Endothelial cell of umbilical vein (primary cell): ENCODE data around the gene KIZ. TPM values are rescaled to one million over a fixed set of nuclear protein-coding genes. Genes with fewer than 3 reads are reported as not detected.
A peak's percentile ranks its signal among the peaks of the same experiment; 100 is the strongest.

Experiments
- BruUV-seq: library from RNA; stranded (reverse); fragments of 400-500 nt; replicated peaks from 2 replicates; lab custom pipeline; 2021; lab: Mats Ljungman, UMichigan
- CTCF ChIA-PET: fragments of 300-600, 350-600 bp; sonication (Branson Sonifier 250); formaldehyde crosslinking; loops from one replicate; lab custom pipeline; 2021; ENCODE audit warnings: antibody characterized with exemption, inconsistent platforms; lab: Charles Lee
- POLR2A ChIA-PET: fragments of 300-600, 350-600 bp; sonication (Branson Sonifier 250); formaldehyde crosslinking; loops from one replicate; lab custom pipeline; 2021; ENCODE audit warnings: antibody characterized with exemption, inconsistent platforms; lab: Charles Lee
- DNase-seq: peaks from one replicate; pipeline ENCODE4 v3.0.0-alpha.2; 2011; ENCODE audit warnings: low read depth, low spot score
- FAIRE-seq: peaks from 2 replicates; lab custom pipeline; 2011; peaks lifted over from hg19 to GRCh38; lab: Jason Lieb, UNC
- H2AFZ ChIP-seq: 2 replicates; pipeline ENCODE4 v1.6.0; 2012; ENCODE audit warnings: low read depth, low read length, control low read depth, inconsistent platforms
- H3K27ac ChIP-seq: 2 replicates; pipeline ENCODE4 v1.5.1; 2011; ENCODE audit warnings: low read depth, mild to moderate bottlenecking, control low read depth, low read length, moderate library complexity; ENCODE audit not compliant: insufficient read depth
- H3K27me3 ChIP-seq, 2 experiments: 2 replicates each; pipeline versions ENCODE4 v1.6.0 to v1.6.1; 2011; ENCODE audit warnings: low read length in 2 of 2, mixed read lengths in 1 of 2; ENCODE audit not compliant: control insufficient read depth in 2 of 2, insufficient read depth in 2 of 2
- H3K36me3 ChIP-seq, 2 experiments: 2 replicates in 1 of 2; 3 replicates in 1 of 2; pipeline ENCODE4 v1.5.1; 2011; ENCODE audit warnings: low read length in 2 of 2, mild to moderate bottlenecking in 1 of 2, moderate library complexity in 1 of 2; ENCODE audit not compliant: control insufficient read depth in 2 of 2, insufficient read depth in 2 of 2; ENCODE audit errors: extremely low read depth in 1 of 2
- H3K4me1 ChIP-seq: 3 replicates; pipeline ENCODE4 v1.5.1; 2011; ENCODE audit warnings: mild to moderate bottlenecking, low read length; ENCODE audit not compliant: control insufficient read depth, insufficient read depth; ENCODE audit errors: extremely low read depth
- H3K4me2 ChIP-seq: 2 replicates; pipeline ENCODE4 v1.6.1; 2011; ENCODE audit warnings: low read length, control low read depth, mixed read lengths; ENCODE audit not compliant: insufficient read depth
- H3K4me3 ChIP-seq, 3 experiments: fragments of 200-600 bp in 1 of 3; sonication (generic), shearing (Covaris generic) in 1 of 3; replicated peaks in 1 of 3; 2 replicates each; pipeline ENCODE4 v1.5.1; 2011 to 2016; ENCODE audit warnings: control low read depth in 3 of 3, low read length in 3 of 3, mild to moderate bottlenecking in 2 of 3, inconsistent platforms in 1 of 3, low read depth in 1 of 3, moderate library complexity in 1 of 3; ENCODE audit not compliant: insufficient read depth in 1 of 3
- H3K79me2 ChIP-seq: 2 replicates; pipeline ENCODE4 v1.6.0; 2012; ENCODE audit warnings: low read length, inconsistent platforms; ENCODE audit not compliant: control insufficient read depth, insufficient read depth
- H3K9ac ChIP-seq: replicated peaks from 2 replicates; pipeline ENCODE3; 2011; ENCODE audit warnings: low read length, control low read depth; ENCODE audit not compliant: insufficient read depth; ENCODE audit errors: extremely low read depth
- H3K9me1 ChIP-seq: replicated peaks from 3 replicates; pipeline ENCODE4 v1.6.0; 2011; ENCODE audit warnings: mild to moderate bottlenecking, low read length; ENCODE audit not compliant: control insufficient read depth, insufficient read depth; ENCODE audit errors: extremely low read depth
- H3K9me3 ChIP-seq: replicated peaks from 2 replicates; pipeline ENCODE4 v1.5.1; 2012; ENCODE audit warnings: low read length, inconsistent platforms; ENCODE audit not compliant: control insufficient read depth, insufficient read depth
- H4K20me1 ChIP-seq: replicated peaks from 2 replicates; pipeline ENCODE3; 2011; ENCODE audit warnings: mild to moderate bottlenecking, low read length; ENCODE audit not compliant: control insufficient read depth, insufficient read depth; ENCODE audit errors: extremely low read depth
- CTCF ChIP-seq, 2 donors: IDR thresholded peaks; 1 replicate in 1 of 2; 2 replicates in 1 of 2; pipeline ENCODE4 v1.5.1; 2011; ENCODE audit warnings: low read length in 2 of 2, mild to moderate bottlenecking in 2 of 2, moderate library complexity in 2 of 2, control low read depth in 1 of 2, inconsistent platforms in 1 of 2, low read depth in 1 of 2; ENCODE audit not compliant: insufficient read depth in 1 of 2; ENCODE audit errors: extremely low read depth in 1 of 2
- EZH2 ChIP-seq: IDR thresholded peaks from 2 replicates; pipeline ENCODE4 v1.6.1; 2012; ENCODE audit warnings: borderline replicate concordance, low read depth, mild to moderate bottlenecking, moderate library complexity, low read length, inconsistent platforms; ENCODE audit not compliant: severe bottlenecking
- FOS ChIP-seq: IDR thresholded peaks from 2 replicates; pipeline ENCODE4 v1.6.1; 2011; ENCODE audit warnings: mild to moderate bottlenecking, low read length, moderate library complexity, borderline replicate concordance; ENCODE audit not compliant: insufficient read depth
- GATA2 ChIP-seq: IDR thresholded peaks from 2 replicates; pipeline ENCODE4 v1.7.0; 2011; ENCODE audit warnings: low read depth, mild to moderate bottlenecking, moderate library complexity, mixed read lengths, low read length; ENCODE audit not compliant: insufficient read length, insufficient read depth
- JUN ChIP-seq: IDR thresholded peaks from 2 replicates; pipeline ENCODE4 v1.6.1; 2011; ENCODE audit warnings: borderline replicate concordance, low read depth; ENCODE audit not compliant: insufficient read length, insufficient read depth
- MAX ChIP-seq: IDR thresholded peaks from 2 replicates; pipeline ENCODE4 v1.6.1; 2011; ENCODE audit not compliant: insufficient read depth, insufficient read length
- MYC ChIP-seq: IDR thresholded peaks from one replicate; pipeline ENCODE4 v1.6.1; 2011; ENCODE audit warnings: mild to moderate bottlenecking, low read depth, low read length
- POLR2A ChIP-seq: IDR thresholded peaks from 2 replicates; pipeline ENCODE4 v1.6.1; 2012; ENCODE audit warnings: low read depth, mild to moderate bottlenecking, control low read depth, low read length
- POLR2AphosphoS5 ChIP-seq: IDR thresholded peaks from 2 replicates; pipeline ENCODE4 v1.6.1; 2012; ENCODE audit warnings: low read depth, mild to moderate bottlenecking, control low read depth, low read length, moderate library complexity; ENCODE audit not compliant: insufficient read depth
- dilution Hi-C: fragments of 300-500 bp; cut with MboI; formaldehyde crosslinking; loops from one replicate; pipeline ENCODE4 v1.15.0; 2019; ENCODE audit warnings: low sequenced_read_pairs; ENCODE audit not compliant: extremely low pct_ligation_motif_present
- intact Hi-C: fragments of 100-400 bp; cut with micrococcal nuclease; formaldehyde crosslinking; loops from one replicate; pipeline ENCODE4 v1.10.0; 2022
- polyA plus RNA-seq, 4 experiments: library from polyadenylated mRNA; depleted of rRNA in 3 of 4; stranded (reverse) in 3 of 4; unstranded in 1 of 4; fragments of >200 nt; gene quantifications; 2 replicates each; pipeline versions ENCODE4 v1.2.1 to v1.2.3, GENCODE V29; 2011 to 2012; ENCODE audit warnings: missing spikeins in 1 of 4
- total RNA-seq: library from RNA; stranded (reverse); gene quantifications from 2 replicates; pipeline ENCODE4 v1.2.3, GENCODE V29; 2021

KIZ gene
- total and polyA plus RNA-seq, 2 donors (not counting 3 experiments of a cell fraction or from before 2014, with no cell fraction given), result 3.9 to 7.3 TPM

GRCh38 chr20:21102603-21103311 lies 23.1 kb upstream of the KIZ start:
- H4K20me1 ChIP-seq, result no peaks in the 10 kb centered on the region
- CTCF ChIA-PET, result interaction anchor here (0.7 to 1.4 kb wide), 3 partner anchors 15 to 403 kb away, joined by 3 to 5 read pairs (median 3); no protein-coding TSS in a partner anchor
- H2AFZ ChIP-seq, result no peak overlapping the region
- H3K36me3 ChIP-seq, result no peaks in the 10 kb centered on the region
- TF ChIP-seq EZH2, result peak; percentile 62
- no peak for TF ChIP-seq POLR2AphosphoS5
- no peak overlapping the region for H3K4me3 ChIP-seq
- peaks cover 86 to 99% of the 10 kb centered on the region in 2 experiments for H3K27me3 ChIP-seq
- BruUV-seq, result no TSS peak
- H3K79me2 ChIP-seq, result no peaks in the 10 kb centered on the region
- peaks cover 13% of the 10 kb centered on the region for H3K4me1 ChIP-seq
- H3K27ac ChIP-seq, result no peak overlapping the region
- POLR2A ChIA-PET, result no interaction called here
- no peaks in the 10 kb centered on the region for H3K9me3 ChIP-seq
- intact Hi-C loops (loop anchor here (5.0 kb wide), 1 partner anchor 135 kb away; no protein-coding TSS in a partner anchor), dilution Hi-C loops (no loop called here)
- no peak overlapping the region for H3K9ac ChIP-seq
- peak overlapping the region; percentile 6 for H3K4me2 ChIP-seq
- H3K9me1 ChIP-seq, result no peaks in the 10 kb centered on the region
- no peak for FAIRE-seq
- DNase-seq, result no peak

- no TSS peak for BruUV-seq
- CTCF ChIA-PET, result interaction anchor here (1.4 kb wide), 1 partner anchor 402 kb away, joined by 5 read pairs; no protein-coding TSS in a partner anchor
- FAIRE-seq, result no peak
Measured at GRCh38 chr20:21103582-21104465, 22.1 kb upstream of the KIZ start.

More at GRCh38 chr20:21103582-21104465, 22.1 kb upstream of the KIZ start:
- no peaks in the 10 kb centered on the region for H3K79me2 ChIP-seq
- POLR2A ChIA-PET, result no interaction called here
- H3K4me2 ChIP-seq, result no peak overlapping the region
- no peak overlapping the region for H3K27ac ChIP-seq
- H2AFZ ChIP-seq, result no peak overlapping the region
- peaks cover 13% of the 10 kb centered on the region for H3K4me1 ChIP-seq
- no peaks in the 10 kb centered on the region for H3K9me3 ChIP-seq
- dilution Hi-C loops (no loop called here), intact Hi-C loops (loop anchor here (5.0 kb wide), 1 partner anchor 133 kb away; no protein-coding TSS in a partner anchor)
- H3K27me3 ChIP-seq, result peaks cover 88 to 99% of the 10 kb centered on the region in 2 experiments
- H3K4me3 ChIP-seq, result no peak overlapping the region
- no peak for TF ChIP-seq FOS
- TF ChIP-seq MYC, result no peak
- TF ChIP-seq EZH2, result no peak
- no peak for TF ChIP-seq MAX
- no peak for TF ChIP-seq CTCF (IDR thresholded peaks at IDR 0.05; ENCODE audit: extremely low read depth in 1 of 2, insufficient read depth in 1 of 2, low read depth in 1 of 2, low read length in 2 of 2)
- no peak for TF ChIP-seq JUN
- no peak for TF ChIP-seq POLR2AphosphoS5
- TF ChIP-seq GATA2, result no peak
- TF ChIP-seq POLR2A, result no peak
- H3K9ac ChIP-seq, result no peak overlapping the region
- H3K36me3 ChIP-seq, result no peaks in the 10 kb centered on the region
- H3K9me1 ChIP-seq, result no peaks in the 10 kb centered on the region
- no peaks in the 10 kb centered on the region for H4K20me1 ChIP-seq
- no peak for DNase-seq
